Heart right ventricle (tissue), 16 donors: ENCODE measurements around the gene ARGLU1. TPM values are rescaled to one million over a fixed set of nuclear protein-coding genes. Genes with fewer than 3 reads are reported as not detected.

Source experiments
- ATAC-seq, 8 donors: fragments of 200-7000 bp; cut with Tn5 transposase; one replicate each; pipeline ENCODE4 v1.9.1; 2020; ENCODE audit warnings: mild to moderate bottlenecking in 8 of 8, moderate library complexity in 8 of 8, moderate number of reproducible peaks in 1 of 8
- DNase-seq, 2 donors: peaks; one replicate each; pipeline ENCODE4 v3.0.0-alpha.2; 2020
- H3K27ac ChIP-seq, 10 donors: fragments of 200-600 bp; sonication (generic) in 2 of 10; one replicate each; pipeline versions ENCODE4 v1.5.0 to v1.8.0; 2020 to 2022; ENCODE audit warnings: mild to moderate bottlenecking in 3 of 10
- H3K27me3 ChIP-seq, 7 donors: fragments of 200-600 bp; one replicate each; pipeline ENCODE4 v1.8.0; 2021 to 2022; ENCODE audit warnings: mild to moderate bottlenecking in 2 of 7
- H3K36me3 ChIP-seq, 9 donors: fragments of 200-600 bp; sonication (generic) in 1 of 9; one replicate each; pipeline versions ENCODE4 v1.5.0 to v1.8.0; 2020 to 2022; ENCODE audit warnings: mild to moderate bottlenecking in 2 of 9
- H3K4me1 ChIP-seq, 9 donors: fragments of 200-600 bp; sonication (generic) in 1 of 9; one replicate each; pipeline versions ENCODE4 v1.5.0 to v1.8.0; 2020 to 2022; ENCODE audit warnings: mild to moderate bottlenecking in 4 of 9
- H3K4me3 ChIP-seq, 10 donors: fragments of 200-600 bp; sonication (generic) in 2 of 10; one replicate each; pipeline versions ENCODE4 v1.5.0 to v1.8.0; 2020 to 2022; ENCODE audit warnings: mild to moderate bottlenecking in 7 of 10, moderate library complexity in 2 of 10
- H3K9me3 ChIP-seq, 11 donors: fragments of 200-600 bp in 10 of 11; sonication (generic) in 2 of 11; one replicate each; pipeline versions ENCODE4 v1.5.0 to v1.8.0; 2013 to 2022; ENCODE audit warnings: mild to moderate bottlenecking in 2 of 11, control low read depth in 1 of 11, moderate library complexity in 1 of 11
- CTCF ChIP-seq, 9 donors: fragments of 200-600 bp; sonication (generic) in 2 of 9; IDR thresholded peaks; one replicate each; pipeline versions ENCODE4 v1.5.0 to v1.8.0; 2021 to 2022; ENCODE audit warnings: antibody characterized with exemption in 9 of 9, mild to moderate bottlenecking in 5 of 9, moderate library complexity in 1 of 9
- WGBS, 2 donors: extraction: QIAGEN DNeasy Blood & Tissue Kit; methylation state at CpG; one replicate each; pipeline ENCODE4 v1.1.7; 2013; ENCODE audit warnings: inconsistent platforms in 1 of 2; 5-methylcytosine and 5-hydroxymethylcytosine counted together
- intact Hi-C, 10 donors: fragments of 100-400 bp; cut with DNase I; formaldehyde crosslinking; loops; one replicate each; pipeline versions ENCODE4 v1.11.1 to v1.14.2; 2022
- polyA plus RNA-seq, 2 donors: library from polyadenylated mRNA; stranded (reverse); fragments of 200-250 nt; gene quantifications; one replicate each; pipeline ENCODE4 v1.2.3, GENCODE V29; 2013
- total RNA-seq, 10 donors: library from RNA; stranded (reverse); fragmentation: NEBNext Ultra II Directional in 3 of 10; extraction: Animal tissue kit (Norgen Biotek cat#: 25700) in 3 of 10; gene quantifications; one replicate each; pipeline versions ENCODE4 v1.2.1 to v1.2.4, GENCODE V29; 2021 to 2023
- donor health status: Arrhythmogenic right ventricular cardiomyopathy.
- donor health status: ischemic (EF 13 %, LVEDD 7.1; RV severe dilation, severe dysfunction).
- donor health status: healthy with polysubstance abuse.
- donor health status: DM: no; HTN: yes; CAD: no.
- donor health status: DM: no; HTN: no; CAD: no.
- donor health status: ischemic (EF 25% LVEDD 6.9; RV normal size, moderate dysfunction).
- donor health status: ischemic (EF 25% LVEDD 5.7; RV mildly dilated, moderate dysfunction).
- donor health status: healthy.
- donor health status: DM: yes; HTN: yes; CAD: no.
- donor health status: Ischemic cardiomyopathy.
- donor health status: ischemic (EF 35%, LVEDD 5.7; RV mildly dilated, moderate dysfunction).
- donor health status: nonischemic (EF 11% LVEDD 7.7; RV severe dilation, severe dysfunction).
- donor health status: DM: yes; HTN: yes; CAD: no.
- donor health status: PGD.
- donor health status: ischemic (EF 29% LVEDD 5.4; RV normal size, mild dysfunction).
- donor health status: nonischemic (EF 23%, LVEDD 6.1; RV moderate dilation, normal function).

Gene ARGLU1
- total and polyA plus RNA-seq, 12 donors, result 19.1 to 148 (median 29.6) TPM

GRCh38 chr13:106534639-106535551 is 33.0 kb downstream of the ARGLU1 start:
- Histone ChIP-seq H3K4me1 (peaks cover 0 to 47% (median 21%) of the 10 kb centered on the region in 9 donors), H3K9me3 (no peaks in the 10 kb centered on the region), H3K27me3 (peaks cover 0 to 54% (median 0%) of the 10 kb centered on the region in 7 donors), H3K36me3 (peaks cover 0 to 8% (median 0%) of the 10 kb centered on the region in 9 donors), H3K4me3 (peak overlapping the region; percentile 53 to 87 (median 72)), H3K27ac (peak overlapping the region; percentile 54 to 92 (median 84))
- ATAC-seq (peak in 2 of 8 donors; percentile 3 to 14), DNase-seq (peak in 1 of 2 donors; percentile 26)
- intact Hi-C loops, result loop anchor here in 8 of 10 donors (5.0 to 10.0 kb wide), 16 partner anchors 38 to 1963 kb away; no protein-coding TSS in a partner anchor
- WGBS, 2 donors, result 1% methylated on average over 99 to 120 of the region's 121 CpGs
- TF ChIP-seq CTCF (IDR thresholded peaks at IDR 0.05), result no peak

- TF ChIP-seq CTCF (IDR thresholded peaks at IDR 0.05), result no peak
- Histone ChIP-seq H3K36me3 (no peaks in the 10 kb centered on the region), H3K4me3 (peak overlapping the region; percentile 36 to 87 (median 72)), H3K4me1 (peaks cover 0 to 47% (median 26%) of the 10 kb centered on the region in 9 donors), H3K27me3 (peaks cover 0 to 54% (median 0%) of the 10 kb centered on the region in 7 donors), H3K27ac (peak overlapping the region; percentile 51 to 92 (median 84)), H3K9me3 (no peaks in the 10 kb centered on the region)
- WGBS, 2 donors, result 2 to 4% methylated on average over 65 of the region's 66 CpGs
- intact Hi-C loops, result loop anchor here in 8 of 10 donors (5.0 to 10.0 kb wide), 10 partner anchors 37 to 1962 kb away; no protein-coding TSS in a partner anchor
- ATAC-seq, result peak in 1 of 8 donors; percentile 0
- DNase-seq, result peak; percentile 21 to 53
These were observed 33.8 kb downstream of the ARGLU1 start for GRCh38 chr13:106533943-106534638.

GRCh38 chr13:106533101-106533942 is 34.6 kb downstream of the ARGLU1 start:
- DNase-seq, result peak; percentile 84 to 86
- 5 to 9% methylated on average over 33 to 44 of the region's 44 CpGs for WGBS, 2 donors
- peak; percentile 54 to 92 (median 75) for TF ChIP-seq CTCF (IDR thresholded peaks at IDR 0.05)
- Histone ChIP-seq H3K36me3 (no peaks in the 10 kb centered on the region), H3K4me3 (peak overlapping the region; percentile 36 to 87 (median 72)), H3K27me3 (peaks cover 0 to 54% (median 0%) of the 10 kb centered on the region in 7 donors), H3K4me1 (peaks cover 0 to 50% (median 26%) of the 10 kb centered on the region in 9 donors), H3K27ac (peak overlapping the region in 9 of 10 donors; percentile 51 to 92 (median 86)), H3K9me3 (no peaks in the 10 kb centered on the region)
- peak; percentile 65 to 77 (median 71) for ATAC-seq
- intact Hi-C loops, result loop anchor here in 8 of 10 donors (5.0 to 10.0 kb wide), 10 partner anchors 36 to 1961 kb away; no protein-coding TSS in a partner anchor
